Esophagus (tissue), 2 donors: ENCODE measurements around the gene CGA. TPM values are rescaled to one million over a fixed set of nuclear protein-coding genes. Genes with fewer than 3 reads are reported as not detected.
"Not testable (repeated sequence)": the region's sequence is repeated elsewhere in the genome, so short reads cannot be mapped to it uniquely, and the experiment has no call there.

ENCODE experiments used
- H3K27ac ChIP-seq, 2 donors: one replicate each; pipeline ENCODE4 v1.5.1; 2013; ENCODE audit warnings: low read depth in 2 of 2, mild to moderate bottlenecking in 2 of 2, inconsistent platforms in 1 of 2, low read length in 1 of 2, moderate library complexity in 1 of 2
- H3K27me3 ChIP-seq, 2 donors: one replicate each; pipeline ENCODE4 v1.6.1; 2013; ENCODE audit warnings: low read length in 2 of 2, control low read depth in 1 of 2, mild to moderate bottlenecking in 1 of 2; ENCODE audit not compliant: insufficient read depth in 2 of 2, control insufficient read depth in 1 of 2
- H3K36me3 ChIP-seq, 2 donors: one replicate each; pipeline ENCODE4 v1.6.1; 2013; ENCODE audit warnings: low read length in 1 of 2; ENCODE audit not compliant: control insufficient read depth in 2 of 2, insufficient read depth in 2 of 2
- H3K4me1 ChIP-seq, 2 donors: one replicate each; pipeline ENCODE4 v1.6.1; 2013; ENCODE audit warnings: low read length in 1 of 2; ENCODE audit not compliant: control insufficient read depth in 2 of 2, insufficient read depth in 2 of 2
- H3K4me3 ChIP-seq, 2 donors: one replicate each; pipeline ENCODE4 v1.5.1; 2013; ENCODE audit warnings: low read length in 2 of 2, mild to moderate bottlenecking in 2 of 2, low read depth in 1 of 2, moderate library complexity in 1 of 2
- H3K9me3 ChIP-seq, 2 donors: one replicate each; pipeline ENCODE4 v1.6.1; 2013; ENCODE audit warnings: mild to moderate bottlenecking in 2 of 2, low read depth in 1 of 2, low read length in 1 of 2, moderate library complexity in 1 of 2; ENCODE audit not compliant: control insufficient read depth in 2 of 2, insufficient read depth in 1 of 2
- WGBS, 2 donors: extraction: QIAGEN DNeasy Blood & Tissue Kit; methylation state at CpG; one replicate each; pipeline ENCODE4 v1.1.7; 2013; 5-methylcytosine and 5-hydroxymethylcytosine counted together
- polyA plus RNA-seq, 2 donors: library from polyadenylated mRNA; stranded (reverse); fragments of 200-250 nt; gene quantifications; one replicate each; pipeline ENCODE4 v1.2.3, GENCODE V29; 2013
- donor health status: healthy with polysubstance abuse.
- donor health status: Bipolar disorder and iron deficiency.

CGA gene
- not detected for polyA plus RNA-seq

- 62 to 66% methylated on average over 6 of the region's 6 CpGs for WGBS, 2 donors
- no peaks in the 10 kb centered on the region for H3K27me3 ChIP-seq
Measured at GRCh38 chr6:87095087-87095509, at the start of gene CGA. Gene CGA (minus strand): TSS chr6:87095106. CDS start chr6:87088200, 6,906 bp downstream.

DNA sequence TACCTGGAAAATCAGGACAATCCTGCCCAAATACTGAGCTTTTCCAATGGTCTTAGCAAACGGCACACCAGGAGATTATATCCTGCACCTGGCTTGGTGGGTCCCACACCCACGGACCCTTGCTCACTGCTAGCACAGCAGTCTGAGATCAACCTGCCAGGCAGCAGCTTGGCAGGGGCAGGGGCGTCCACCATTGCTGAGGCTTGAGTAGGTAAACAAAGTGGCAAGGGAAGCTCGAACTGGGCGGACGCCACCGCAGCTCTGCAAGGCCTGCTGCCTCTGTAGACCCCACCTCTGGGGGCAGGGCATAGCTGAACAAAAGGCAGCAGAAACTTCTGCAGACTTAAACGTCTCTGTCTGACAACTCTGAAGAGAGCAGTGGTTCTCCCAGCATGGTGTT, 45.0 kb upstream of the CGA start:
- H3K4me1 ChIP-seq, H3K27me3 ChIP-seq, H3K27ac ChIP-seq, H3K4me3 ChIP-seq, H3K36me3 ChIP-seq, H3K9me3 ChIP-seq: not testable (repeated sequence)
- WGBS, 2 donors = 91 to 93% methylated on average over 8 of the region's 8 CpGs

More at GRCh38 chr6:87095087-87095509, at the start of gene CGA:
- Histone ChIP-seq H3K9me3 (no peaks in the 10 kb centered on the region), H3K36me3 (no peaks in the 10 kb centered on the region), H3K27ac (no peak within 1 kb of the TSS), H3K4me1 (no peaks in the 10 kb centered on the region), H3K4me3 (no peak within 1 kb of the TSS)

DNA sequence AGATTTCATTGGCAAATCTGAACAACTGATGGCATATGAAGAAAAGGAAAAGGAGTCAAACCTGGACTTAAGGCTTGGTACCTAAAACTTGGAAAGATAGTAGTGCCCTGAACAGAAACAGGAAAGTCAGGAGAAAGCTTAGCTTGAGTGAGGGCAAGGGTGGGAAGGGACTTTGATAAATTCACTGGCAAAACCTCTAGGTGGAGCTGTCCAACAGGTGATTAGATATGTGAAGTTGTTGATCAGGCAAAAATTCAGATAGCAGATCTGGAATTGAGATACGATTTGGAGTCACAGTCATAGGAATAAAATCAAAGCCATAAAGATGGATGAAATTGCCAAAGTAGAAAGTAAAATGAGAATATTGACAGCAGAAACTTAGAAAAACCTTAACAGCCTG, 44.3 kb upstream of the CGA start:
- Histone ChIP-seq H3K27ac (no peak overlapping the region), H3K9me3 (peaks cover 0 to 2% of the 10 kb centered on the region in 2 donors), H3K36me3 (no peaks in the 10 kb centered on the region), H3K4me1 (no peaks in the 10 kb centered on the region), H3K27me3 (no peaks in the 10 kb centered on the region), H3K4me3 (no peak overlapping the region)
- WGBS, 2 donors = 6 to 19% methylated on average over 1 of the region's 1 CpG

- no peak overlapping the region for H3K27ac ChIP-seq
- no peaks in the 10 kb centered on the region for H3K36me3 ChIP-seq
- H3K4me1 ChIP-seq = no peaks in the 10 kb centered on the region
- H3K27me3 ChIP-seq = no peaks in the 10 kb centered on the region
- H3K4me3 ChIP-seq = no peak overlapping the region
- 31 to 46% methylated on average over 1 of the region's 1 CpG for WGBS, 2 donors
- H3K9me3 ChIP-seq = peaks cover 0 to 2% of the 10 kb centered on the region in 2 donors
Measured at GRCh38 chr6:87136963-87137362, 42.1 kb upstream of the CGA start.

DNA sequence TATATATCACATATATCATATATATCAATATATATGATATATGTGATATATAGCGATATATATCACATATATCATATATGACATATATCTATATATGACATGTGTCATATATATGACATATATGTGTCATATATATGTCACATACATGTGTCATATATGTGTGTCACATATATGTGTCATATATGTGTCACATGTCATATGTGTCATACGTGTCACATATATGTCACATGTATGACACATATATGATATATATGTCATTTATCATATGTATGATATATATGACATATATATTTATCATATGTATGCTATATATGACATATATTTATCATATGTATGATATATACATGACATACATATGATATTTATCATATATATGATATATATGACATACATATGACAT, 32.8 kb upstream of the CGA start:
- Histone ChIP-seq H3K36me3 (no peaks in the 10 kb centered on the region), H3K4me1 (no peaks in the 10 kb centered on the region), H3K27ac (no peak overlapping the region), H3K4me3 (no peak overlapping the region), H3K27me3 (no peaks in the 10 kb centered on the region), H3K9me3 (peaks cover 0 to under 1% of the 10 kb centered on the region in 2 donors)
- 87 to 91% methylated on average over 2 of the region's 2 CpGs for WGBS, 2 donors

DNA sequence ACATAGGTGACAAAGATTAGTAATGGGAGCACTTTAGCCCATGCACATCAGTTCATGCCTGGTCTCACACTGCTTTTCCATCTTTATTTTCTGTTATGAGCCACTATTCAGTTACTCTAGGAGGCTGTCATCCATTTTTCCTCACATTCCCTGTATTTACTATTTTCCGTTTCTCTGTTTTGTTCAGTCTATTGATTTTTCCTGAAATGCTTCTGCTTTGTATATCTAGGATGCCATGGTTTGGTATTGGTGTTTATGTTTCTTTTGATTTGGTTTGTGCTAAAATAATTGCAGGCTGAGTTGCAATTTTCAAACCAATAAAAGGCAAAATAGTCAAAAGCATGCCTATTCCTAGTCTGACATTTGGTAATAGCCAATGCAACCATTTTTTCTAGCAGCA, 31.6 kb upstream of the CGA start:
- Histone ChIP-seq H3K4me1 (no peaks in the 10 kb centered on the region), H3K27ac (no peak overlapping the region), H3K9me3 (peaks cover 4 to 6% of the 10 kb centered on the region in 2 donors), H3K4me3 (no peak overlapping the region), H3K27me3 (no peaks in the 10 kb centered on the region), H3K36me3 (no peaks in the 10 kb centered on the region)
- WGBS, 2 donors = 34 to 47% methylated on average over 1 of the region's 1 CpG

DNA sequence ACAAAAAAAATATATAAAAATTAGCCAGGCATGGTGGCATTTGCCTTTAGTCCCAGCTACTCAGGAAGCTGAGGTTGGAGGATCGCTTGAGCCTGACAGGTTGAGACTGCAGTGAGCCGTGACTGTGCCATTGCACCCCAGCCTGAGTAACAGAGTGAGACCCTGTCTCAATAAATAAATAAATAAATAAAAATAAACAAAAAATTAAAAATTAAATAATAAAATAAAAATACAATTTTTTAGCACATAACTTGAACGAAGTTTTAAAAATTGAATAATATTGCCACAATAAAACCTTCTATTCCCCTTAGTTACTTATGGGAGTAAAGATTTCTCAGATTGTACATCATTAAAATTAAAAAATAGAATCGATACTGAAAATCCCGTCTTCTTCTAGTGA, 29.2 kb upstream of the CGA start:
- 94% methylated on average over 5 of the region's 5 CpGs for WGBS, 2 donors
- Histone ChIP-seq H3K27ac (no peak overlapping the region), H3K27me3 (no peaks in the 10 kb centered on the region), H3K36me3 (no peaks in the 10 kb centered on the region), H3K4me3 (no peak overlapping the region), H3K9me3 (peaks cover 4 to 6% of the 10 kb centered on the region in 2 donors), H3K4me1 (no peaks in the 10 kb centered on the region)

GRCh38 chr6:87122477-87122876, 27.6 kb upstream of the CGA start:
- Histone ChIP-seq H3K4me3 (no peak overlapping the region), H3K27ac (no peak overlapping the region), H3K4me1 (no peaks in the 10 kb centered on the region), H3K27me3 (no peaks in the 10 kb centered on the region), H3K36me3 (no peaks in the 10 kb centered on the region), H3K9me3 (peaks cover 4 to 6% of the 10 kb centered on the region in 2 donors)
- WGBS, 2 donors = 43 to 49% methylated on average over 46 to 51 of the region's 51 CpGs

DNA sequence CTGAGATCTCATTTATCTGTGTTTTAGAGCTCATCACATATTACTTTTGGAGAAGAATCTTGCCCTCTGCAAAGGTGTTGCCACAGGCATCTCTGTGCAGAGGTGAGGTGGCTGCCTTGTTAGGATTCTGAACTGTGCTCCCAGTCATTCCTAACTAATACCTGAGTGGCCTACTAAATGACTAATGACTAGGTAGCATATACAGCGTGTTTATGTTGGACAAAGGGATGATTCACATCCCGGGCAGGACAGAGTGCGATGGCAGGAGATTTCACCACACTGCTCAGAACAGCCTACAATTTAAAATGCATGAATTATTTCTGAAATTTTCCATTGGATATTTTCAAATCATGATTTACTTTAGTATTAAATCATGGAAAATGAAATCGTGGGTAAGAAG, 23.1 kb upstream of the CGA start:
- no peaks in the 10 kb centered on the region for H3K27me3 ChIP-seq
- H3K9me3 ChIP-seq = peaks cover 4 to 6% of the 10 kb centered on the region in 2 donors
- no peak overlapping the region for H3K4me3 ChIP-seq
- H3K27ac ChIP-seq = no peak overlapping the region
- H3K4me1 ChIP-seq = no peaks in the 10 kb centered on the region
- H3K36me3 ChIP-seq = no peaks in the 10 kb centered on the region
- 67 to 68% methylated on average over 4 of the region's 4 CpGs for WGBS, 2 donors

- Histone ChIP-seq H3K4me1 (no peaks in the 10 kb centered on the region), H3K4me3 (no peak overlapping the region), H3K9me3 (no peaks in the 10 kb centered on the region), H3K27me3 (no peaks in the 10 kb centered on the region), H3K36me3 (no peaks in the 10 kb centered on the region), H3K27ac (no peak overlapping the region)
- 80 to 83% methylated on average over 2 of the region's 2 CpGs for WGBS, 2 donors
Measured at GRCh38 chr6:87116922-87117321, 22.0 kb upstream of the CGA start.
